Psoas muscle (tissue), 8 donors: ENCODE data around the gene RAD51D. TPM values are rescaled to one million over a fixed set of nuclear protein-coding genes. Genes with fewer than 3 reads are reported as not detected.

Source experiments
- ATAC-seq, 4 donors: fragments of 200-7000 bp; cut with Tn5 transposase; one replicate each; pipeline ENCODE4 v1.9.1; 2020; ENCODE audit warnings: moderate library complexity in 3 of 4, mild to moderate bottlenecking in 2 of 4
- DNase-seq, 2 donors: peaks; one replicate each; pipeline ENCODE4 v3.0.0-alpha.2; 2020
- H3K27ac ChIP-seq: fragments of 200-600 bp; one replicate; pipeline ENCODE4 v1.8.0; 2022
- H3K27me3 ChIP-seq, 3 donors: fragments of 200-600 bp in 1 of 3; one replicate each; pipeline versions ENCODE4 v1.6.1 to v1.8.0; 2013 to 2022; ENCODE audit warnings: low read length in 2 of 3, mild to moderate bottlenecking in 2 of 3, moderate library complexity in 1 of 3; ENCODE audit not compliant: insufficient read depth in 3 of 3
- H3K36me3 ChIP-seq, 2 donors: fragments of 200-600 bp in 1 of 2; one replicate each; pipeline versions ENCODE4 v1.6.1 to v1.8.0; 2013 to 2022; ENCODE audit warnings: low read depth in 1 of 2, mild to moderate bottlenecking in 1 of 2, moderate library complexity in 1 of 2; ENCODE audit not compliant: insufficient read depth in 1 of 2
- H3K4me1 ChIP-seq: fragments of 200-600 bp; one replicate; pipeline ENCODE4 v1.8.0; 2022
- H3K4me3 ChIP-seq: fragments of 200-600 bp; one replicate; pipeline ENCODE4 v1.8.0; 2022; ENCODE audit warnings: mild to moderate bottlenecking
- H3K9me3 ChIP-seq: fragments of 200-600 bp; one replicate; pipeline ENCODE4 v1.8.0; 2022
- WGBS, 3 donors: extraction: QIAGEN DNeasy Blood & Tissue Kit; methylation state at CpG; one replicate each; pipeline versions ENCODE4 v1.1.6 to v1.1.7; 2013; 5-methylcytosine and 5-hydroxymethylcytosine counted together
- intact Hi-C, 2 donors: fragments of 100-400 bp; cut with DNase I; formaldehyde crosslinking; loops; one replicate each; pipeline versions ENCODE4 v1.11.0 to v1.14.2; 2022
- polyA plus RNA-seq, 3 donors: library from polyadenylated mRNA; stranded (reverse); fragments of 200-250 nt; gene quantifications; one replicate each; pipeline ENCODE4 v1.2.3, GENCODE V29; 2013
- total RNA-seq, 4 donors: library from RNA; stranded (reverse); fragmentation: NEBNext Ultra II Directional in 2 of 4; extraction: Animal tissue kit (Norgen Biotek cat#: 25700) in 2 of 4; gene quantifications; one replicate each; pipeline versions ENCODE4 v1.2.1 to v1.2.4, GENCODE V29; 2021 to 2023
- TF ChIP-seq, protein P1 (sequence below): fragments of 200-600 bp; IDR thresholded peaks from one replicate; pipeline ENCODE4 v1.8.0; 2022; ENCODE audit warnings: antibody characterized with exemption
- donor health status: healthy with polysubstance abuse.
- donor health status: DM: no; HTN: no; CAD: no; lungs with moderate emphysema.
- donor health status: Bipolar disorder and iron deficiency.
- donor health status: healthy.
- donor health status: DM: yes; HTN: yes; CAD: no.
- donor health status: DM: no; HTN: no; CAD: no.
- donor health status: DM: no; HTN: no; CAD: no.
- donor health status: DM: yes; HTN: yes; CAD: no.

RAD51D gene
- total and polyA plus RNA-seq, 7 donors: 3.6 to 6.2 (median 5.4) TPM

DNA sequence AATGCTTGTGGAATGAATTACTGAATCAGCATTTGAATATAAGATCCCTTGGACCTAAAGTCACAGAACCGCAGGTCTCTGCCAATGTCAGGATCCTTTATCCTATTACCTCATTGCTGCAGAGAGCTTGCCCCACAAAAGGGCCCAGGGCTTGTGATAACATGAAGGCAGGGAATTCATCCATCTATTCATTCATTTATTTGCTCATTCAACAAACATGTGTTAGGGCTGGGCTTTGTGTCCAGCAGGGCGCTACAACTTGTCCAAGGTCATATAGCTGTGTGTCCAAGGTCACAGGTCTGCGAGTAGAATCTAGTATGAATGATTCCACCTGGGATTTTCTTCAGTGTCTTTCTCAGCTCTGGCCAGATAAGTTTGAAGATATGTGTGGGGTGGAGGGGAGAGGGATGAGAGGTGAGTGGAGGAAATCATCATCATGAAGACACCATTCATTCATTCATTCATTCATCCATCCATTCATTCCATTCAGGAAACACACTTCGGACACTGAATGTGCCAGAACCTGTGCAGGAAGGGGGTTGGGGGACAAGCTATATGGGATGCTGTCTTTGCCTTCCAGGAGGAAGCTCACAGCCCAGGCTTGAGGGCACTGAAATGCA is 26.7 kb upstream of the RAD51D start:
- TF ChIP-seq, protein P1, sequence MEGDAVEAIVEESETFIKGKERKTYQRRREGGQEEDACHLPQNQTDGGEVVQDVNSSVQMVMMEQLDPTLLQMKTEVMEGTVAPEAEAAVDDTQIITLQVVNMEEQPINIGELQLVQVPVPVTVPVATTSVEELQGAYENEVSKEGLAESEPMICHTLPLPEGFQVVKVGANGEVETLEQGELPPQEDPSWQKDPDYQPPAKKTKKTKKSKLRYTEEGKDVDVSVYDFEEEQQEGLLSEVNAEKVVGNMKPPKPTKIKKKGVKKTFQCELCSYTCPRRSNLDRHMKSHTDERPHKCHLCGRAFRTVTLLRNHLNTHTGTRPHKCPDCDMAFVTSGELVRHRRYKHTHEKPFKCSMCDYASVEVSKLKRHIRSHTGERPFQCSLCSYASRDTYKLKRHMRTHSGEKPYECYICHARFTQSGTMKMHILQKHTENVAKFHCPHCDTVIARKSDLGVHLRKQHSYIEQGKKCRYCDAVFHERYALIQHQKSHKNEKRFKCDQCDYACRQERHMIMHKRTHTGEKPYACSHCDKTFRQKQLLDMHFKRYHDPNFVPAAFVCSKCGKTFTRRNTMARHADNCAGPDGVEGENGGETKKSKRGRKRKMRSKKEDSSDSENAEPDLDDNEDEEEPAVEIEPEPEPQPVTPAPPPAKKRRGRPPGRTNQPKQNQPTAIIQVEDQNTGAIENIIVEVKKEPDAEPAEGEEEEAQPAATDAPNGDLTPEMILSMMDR: no peak
- Histone ChIP-seq H3K4me3 (peak overlapping the region; percentile 78), H3K9me3 (no peaks in the 10 kb centered on the region), H3K36me3 (peaks cover 0 to 22% of the 10 kb centered on the region in 2 donors), H3K27me3 (no peaks in the 10 kb centered on the region), H3K4me1 (peaks cover 29% of the 10 kb centered on the region), H3K27ac (peak overlapping the region; percentile 94)
- 49 to 58% (median 50%) methylated on average over 4 of the region's 4 CpGs for WGBS, 3 donors
- ATAC-seq (peak in 1 of 4 donors; percentile 15), DNase-seq (no peak)
- intact Hi-C loops: loop anchor here in 1 of 2 donors (2.0 to 10.0 kb wide), 2 partner anchors 96 to 388 kb away; partner anchors contain the start of genes SLFN12L and SLFN5

DNA sequence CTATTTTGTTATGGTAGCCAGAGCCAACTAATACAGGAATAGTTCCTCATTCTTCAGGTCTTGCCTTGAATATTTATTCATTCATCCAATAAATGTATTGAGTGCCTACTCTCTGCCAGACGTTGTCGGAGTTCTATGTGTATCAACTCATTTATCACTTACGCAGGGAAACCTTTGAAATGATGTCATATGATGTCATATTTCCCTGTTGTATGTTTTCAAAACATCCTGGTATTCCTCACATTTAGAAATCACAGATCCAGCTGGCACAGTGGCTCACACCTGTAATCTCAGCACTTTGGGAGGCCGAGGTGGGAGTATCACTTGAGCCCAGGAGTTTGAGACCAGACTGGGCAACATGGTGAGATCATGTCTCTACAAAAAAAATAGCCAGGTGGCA is 25.2 kb upstream of the RAD51D start:
- DNase-seq: no peak
- no peaks in the 10 kb centered on the region for H3K9me3 ChIP-seq
- no peaks in the 10 kb centered on the region for H3K27me3 ChIP-seq
- WGBS, 3 donors: 80 to 84% (median 83%) methylated on average over 4 of the region's 4 CpGs
- H3K36me3 ChIP-seq: peaks cover 0 to 11% of the 10 kb centered on the region in 2 donors
- ATAC-seq: no peak
- no peak overlapping the region for H3K27ac ChIP-seq
- intact Hi-C loops: loop anchor here in 1 of 2 donors (10.0 kb wide), 1 partner anchor 390 kb away; the partner anchor contains the start of gene SLFN12L
- no peak overlapping the region for H3K4me3 ChIP-seq
- peaks cover 30% of the 10 kb centered on the region for H3K4me1 ChIP-seq
- TF ChIP-seq, protein P1: no peak

DNA sequence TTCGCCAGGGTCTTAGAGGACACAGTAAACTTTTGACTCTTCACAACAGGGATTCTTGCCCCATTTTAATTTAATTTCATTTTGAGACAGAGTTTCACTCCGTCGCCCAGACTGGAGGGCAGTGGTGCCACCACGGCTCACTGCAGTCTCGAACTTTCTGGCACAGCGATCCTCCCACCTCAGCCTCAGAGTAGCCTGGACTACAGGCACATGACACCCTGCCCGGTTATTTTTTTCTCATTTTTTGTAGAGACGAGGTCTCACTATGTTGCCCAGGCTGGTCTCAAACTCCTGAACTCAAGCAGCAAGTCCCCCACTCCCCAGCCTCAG is 22.8 kb upstream of the RAD51D start:
- Histone ChIP-seq H3K4me1 (peaks cover 23% of the 10 kb centered on the region), H3K27me3 (no peaks in the 10 kb centered on the region), H3K36me3 (peaks cover 0 to 27% of the 10 kb centered on the region in 2 donors), H3K4me3 (peak overlapping the region; percentile 85), H3K9me3 (no peaks in the 10 kb centered on the region), H3K27ac (peak overlapping the region; percentile 67)
- TF ChIP-seq, protein P1: no peak
- 58 to 72% (median 62%) methylated on average over 8 of the region's 8 CpGs for WGBS, 3 donors
- DNase-seq: no peak
- ATAC-seq: peak in 1 of 4 donors; percentile 1
- intact Hi-C loops: loop anchor here in 1 of 2 donors (10.0 kb wide), 1 partner anchor 392 kb away; the partner anchor contains the start of gene SLFN12L

DNA sequence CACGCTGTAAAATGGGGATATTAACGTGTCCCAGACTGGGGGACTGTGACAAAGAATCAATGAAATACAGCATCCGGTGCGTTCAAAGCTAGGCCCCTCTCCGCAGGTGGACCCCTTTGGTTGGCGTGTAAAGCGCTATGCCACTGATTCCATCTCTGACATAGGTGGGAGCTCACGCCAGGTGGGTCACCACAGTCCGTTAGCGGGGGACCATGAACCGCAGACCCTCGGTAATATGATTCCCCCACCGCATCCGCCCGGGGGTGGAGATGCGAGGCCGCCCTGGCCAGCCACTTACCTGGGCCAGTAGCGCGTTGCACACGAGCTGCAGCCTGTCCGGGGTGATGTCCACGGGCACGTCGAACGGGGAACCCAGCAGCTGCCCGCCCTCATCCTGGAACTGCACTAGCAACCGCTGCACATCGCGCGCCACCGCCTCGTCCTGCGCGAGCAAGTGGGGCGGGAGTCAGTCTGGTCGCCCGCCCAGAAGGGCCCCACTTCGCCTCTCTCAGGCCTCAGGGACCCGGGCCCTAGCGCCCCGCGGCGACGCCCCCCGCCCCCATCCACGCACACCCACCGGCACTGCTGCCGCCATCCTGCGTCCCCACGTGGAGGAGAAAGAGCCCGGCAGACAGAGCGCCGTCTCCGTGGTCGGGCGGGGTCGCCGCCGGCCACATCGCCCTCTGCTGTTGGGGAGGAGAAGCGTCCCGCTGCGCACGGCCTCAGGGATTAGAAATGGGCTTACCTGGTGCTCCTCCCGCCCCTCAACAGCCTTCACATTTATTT is 22.2 kb upstream of the RAD51D start, which contains the start of gene NLE1:
Gene NLE1, minus strand, starts transcription at position 623 of the 786 bp plus-strand sequence. Its CDS starts 28 bp downstream, at position 595.
- H3K27me3 ChIP-seq: no peaks in the 10 kb centered on the region
- TF ChIP-seq, protein P1: peak; percentile 90
- DNase-seq (peak; percentile 83 to 92), ATAC-seq (peak; percentile 89 to 96 (median 94))
- H3K4me3 ChIP-seq: peak within 1 kb of the TSS; percentile 85
- intact Hi-C loops: loop anchor here in 1 of 2 donors (10.0 kb wide), 1 partner anchor 393 kb away; the partner anchor contains the start of gene SLFN12L
- H3K4me1 ChIP-seq: peaks cover 22% of the 10 kb centered on the region
- H3K9me3 ChIP-seq: no peaks in the 10 kb centered on the region
- H3K27ac ChIP-seq: peak within 1 kb of the TSS; percentile 67
- peaks cover 0 to 33% of the 10 kb centered on the region in 2 donors for H3K36me3 ChIP-seq
- WGBS, 3 donors: 0 to 1% (median 1%) methylated on average over 58 to 65 of the region's 65 CpGs
